Endothelial cell of umbilical vein (primary cell): ENCODE measurements around the gene OSER1. TPM values are rescaled to one million over a fixed set of nuclear protein-coding genes. Genes with fewer than 3 reads are reported as not detected.

ENCODE experiments used
- BruUV-seq: library from RNA; stranded (reverse); fragments of 400-500 nt; replicated peaks from 2 replicates; lab custom pipeline; 2021; lab: Mats Ljungman, UMichigan
- CTCF ChIA-PET: fragments of 300-600, 350-600 bp; sonication (Branson Sonifier 250); formaldehyde crosslinking; loops from one replicate; lab custom pipeline; 2021; ENCODE audit warnings: antibody characterized with exemption, inconsistent platforms; lab: Charles Lee
- POLR2A ChIA-PET: fragments of 300-600, 350-600 bp; sonication (Branson Sonifier 250); formaldehyde crosslinking; loops from one replicate; lab custom pipeline; 2021; ENCODE audit warnings: antibody characterized with exemption, inconsistent platforms; lab: Charles Lee
- DNase-seq: peaks from one replicate; pipeline ENCODE4 v3.0.0-alpha.2; 2011; ENCODE audit warnings: low read depth, low spot score
- FAIRE-seq: peaks from 2 replicates; lab custom pipeline; 2011; peaks lifted over from hg19 to GRCh38; lab: Jason Lieb, UNC
- H2AFZ ChIP-seq: 2 replicates; pipeline ENCODE4 v1.6.0; 2012; ENCODE audit warnings: low read depth, low read length, control low read depth, inconsistent platforms
- H3K27ac ChIP-seq: 2 replicates; pipeline ENCODE4 v1.5.1; 2011; ENCODE audit warnings: low read depth, mild to moderate bottlenecking, control low read depth, low read length, moderate library complexity; ENCODE audit not compliant: insufficient read depth
- H3K27me3 ChIP-seq, 2 experiments: 2 replicates each; pipeline versions ENCODE4 v1.6.0 to v1.6.1; 2011; ENCODE audit warnings: low read length in 2 of 2, mixed read lengths in 1 of 2; ENCODE audit not compliant: control insufficient read depth in 2 of 2, insufficient read depth in 2 of 2
- H3K36me3 ChIP-seq, 2 experiments: 2 replicates in 1 of 2; 3 replicates in 1 of 2; pipeline ENCODE4 v1.5.1; 2011; ENCODE audit warnings: low read length in 2 of 2, mild to moderate bottlenecking in 1 of 2, moderate library complexity in 1 of 2; ENCODE audit not compliant: control insufficient read depth in 2 of 2, insufficient read depth in 2 of 2; ENCODE audit errors: extremely low read depth in 1 of 2
- H3K4me1 ChIP-seq: 3 replicates; pipeline ENCODE4 v1.5.1; 2011; ENCODE audit warnings: mild to moderate bottlenecking, low read length; ENCODE audit not compliant: control insufficient read depth, insufficient read depth; ENCODE audit errors: extremely low read depth
- H3K4me2 ChIP-seq: 2 replicates; pipeline ENCODE4 v1.6.1; 2011; ENCODE audit warnings: low read length, control low read depth, mixed read lengths; ENCODE audit not compliant: insufficient read depth
- H3K4me3 ChIP-seq, 3 experiments: fragments of 200-600 bp in 1 of 3; sonication (generic), shearing (Covaris generic) in 1 of 3; replicated peaks in 1 of 3; 2 replicates each; pipeline ENCODE4 v1.5.1; 2011 to 2016; ENCODE audit warnings: control low read depth in 3 of 3, low read length in 3 of 3, mild to moderate bottlenecking in 2 of 3, inconsistent platforms in 1 of 3, low read depth in 1 of 3, moderate library complexity in 1 of 3; ENCODE audit not compliant: insufficient read depth in 1 of 3
- H3K79me2 ChIP-seq: 2 replicates; pipeline ENCODE4 v1.6.0; 2012; ENCODE audit warnings: low read length, inconsistent platforms; ENCODE audit not compliant: control insufficient read depth, insufficient read depth
- H3K9ac ChIP-seq: replicated peaks from 2 replicates; pipeline ENCODE3; 2011; ENCODE audit warnings: low read length, control low read depth; ENCODE audit not compliant: insufficient read depth; ENCODE audit errors: extremely low read depth
- H3K9me1 ChIP-seq: replicated peaks from 3 replicates; pipeline ENCODE4 v1.6.0; 2011; ENCODE audit warnings: mild to moderate bottlenecking, low read length; ENCODE audit not compliant: control insufficient read depth, insufficient read depth; ENCODE audit errors: extremely low read depth
- H3K9me3 ChIP-seq: replicated peaks from 2 replicates; pipeline ENCODE4 v1.5.1; 2012; ENCODE audit warnings: low read length, inconsistent platforms; ENCODE audit not compliant: control insufficient read depth, insufficient read depth
- H4K20me1 ChIP-seq: replicated peaks from 2 replicates; pipeline ENCODE3; 2011; ENCODE audit warnings: mild to moderate bottlenecking, low read length; ENCODE audit not compliant: control insufficient read depth, insufficient read depth; ENCODE audit errors: extremely low read depth
- CTCF ChIP-seq, 2 donors: IDR thresholded peaks; 1 replicate in 1 of 2; 2 replicates in 1 of 2; pipeline ENCODE4 v1.5.1; 2011; ENCODE audit warnings: low read length in 2 of 2, mild to moderate bottlenecking in 2 of 2, moderate library complexity in 2 of 2, control low read depth in 1 of 2, inconsistent platforms in 1 of 2, low read depth in 1 of 2; ENCODE audit not compliant: insufficient read depth in 1 of 2; ENCODE audit errors: extremely low read depth in 1 of 2
- GATA2 ChIP-seq: IDR thresholded peaks from 2 replicates; pipeline ENCODE4 v1.7.0; 2011; ENCODE audit warnings: low read depth, mild to moderate bottlenecking, moderate library complexity, mixed read lengths, low read length; ENCODE audit not compliant: insufficient read length, insufficient read depth
- JUN ChIP-seq: IDR thresholded peaks from 2 replicates; pipeline ENCODE4 v1.6.1; 2011; ENCODE audit warnings: borderline replicate concordance, low read depth; ENCODE audit not compliant: insufficient read length, insufficient read depth
- MYC ChIP-seq: IDR thresholded peaks from one replicate; pipeline ENCODE4 v1.6.1; 2011; ENCODE audit warnings: mild to moderate bottlenecking, low read depth, low read length
- POLR2A ChIP-seq: IDR thresholded peaks from 2 replicates; pipeline ENCODE4 v1.6.1; 2012; ENCODE audit warnings: low read depth, mild to moderate bottlenecking, control low read depth, low read length
- POLR2AphosphoS5 ChIP-seq: IDR thresholded peaks from 2 replicates; pipeline ENCODE4 v1.6.1; 2012; ENCODE audit warnings: low read depth, mild to moderate bottlenecking, control low read depth, low read length, moderate library complexity; ENCODE audit not compliant: insufficient read depth
- dilution Hi-C: fragments of 300-500 bp; cut with MboI; formaldehyde crosslinking; loops from one replicate; pipeline ENCODE4 v1.15.0; 2019; ENCODE audit warnings: low sequenced_read_pairs; ENCODE audit not compliant: extremely low pct_ligation_motif_present
- intact Hi-C: fragments of 100-400 bp; cut with micrococcal nuclease; formaldehyde crosslinking; loops from one replicate; pipeline ENCODE4 v1.10.0; 2022
- polyA plus RNA-seq, 4 experiments: library from polyadenylated mRNA; depleted of rRNA in 3 of 4; stranded (reverse) in 3 of 4; unstranded in 1 of 4; fragments of >200 nt; gene quantifications; 2 replicates each; pipeline versions ENCODE4 v1.2.1 to v1.2.3, GENCODE V29; 2011 to 2012; ENCODE audit warnings: missing spikeins in 1 of 4
- total RNA-seq: library from RNA; stranded (reverse); gene quantifications from 2 replicates; pipeline ENCODE4 v1.2.3, GENCODE V29; 2021

OSER1 gene
- total and polyA plus RNA-seq, 2 donors (not counting 3 experiments of a cell fraction or from before 2014, with no cell fraction given): 30.8 to 36.0 TPM

- Histone ChIP-seq H3K27me3 (no peaks in the 10 kb centered on the region), H3K4me2 (peak overlapping the region; percentile 32), H3K9me3 (no peaks in the 10 kb centered on the region), H3K4me3 (no peak overlapping the region), H3K4me1 (peaks cover 32% of the 10 kb centered on the region), H3K9ac (peak overlapping the region; percentile 29), H3K36me3 (peaks cover 2 to 24% of the 10 kb centered on the region in 2 experiments), H4K20me1 (peaks cover 4% of the 10 kb centered on the region), H2AFZ (no peak overlapping the region), H3K9me1 (no peaks in the 10 kb centered on the region), H3K27ac (peak overlapping the region; percentile 95), H3K79me2 (peaks cover 71% of the 10 kb centered on the region)
- intact Hi-C loops: no loop called here
- no TSS peak for BruUV-seq
- ChIA-PET POLR2A (interaction anchor here (0.6 kb wide), 1 partner anchor 145 kb away, joined by 5 read pairs; no protein-coding TSS in a partner anchor), CTCF (interaction anchor here (1.1 to 1.2 kb wide), 2 partner anchors 15 to 88 kb away, joined by 3 to 4 read pairs; no protein-coding TSS in a partner anchor)
- FAIRE-seq: no peak
- DNase-seq: no peak
- dilution Hi-C loops: no loop called here
- no peak for TF ChIP-seq JUN
- TF ChIP-seq GATA2: no peak
- TF ChIP-seq POLR2A: no peak
- TF ChIP-seq CTCF (IDR thresholded peaks at IDR 0.05; ENCODE audit: extremely low read depth in 1 of 2, insufficient read depth in 1 of 2, low read depth in 1 of 2, low read length in 2 of 2): no peak
- TF ChIP-seq MYC: no peak
- no peak for TF ChIP-seq POLR2AphosphoS5
These were observed 5.7 kb downstream of the OSER1 start for GRCh38 chr20:44204832-44205215.
